ENCODE measurements around the gene KARS1. TPM values are rescaled to one million over a fixed set of nuclear protein-coding genes. Genes with fewer than 3 reads are reported as not detected.

The KARS1 gene
- polyA plus RNA-seq, 1 donor: 127 TPM

DNA sequence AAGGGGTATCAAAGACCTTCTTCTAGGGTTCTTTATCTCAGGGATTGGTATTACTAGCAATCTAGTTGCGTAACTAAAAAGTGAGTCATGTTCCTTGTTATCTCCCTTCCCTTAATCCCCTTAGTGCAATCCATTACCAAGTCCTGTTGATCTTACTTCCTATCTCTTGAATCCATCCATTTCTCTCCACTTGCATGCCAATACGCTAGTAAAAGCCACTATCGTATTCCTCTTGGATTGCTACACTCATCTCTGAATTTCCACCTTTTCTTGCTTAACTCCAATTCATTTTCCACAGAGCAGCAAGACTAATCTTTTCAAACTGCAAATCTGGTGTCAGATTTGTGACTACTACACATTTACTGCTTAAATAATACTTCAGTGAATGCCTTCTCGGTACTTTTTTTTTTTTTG lies 22.5 kb downstream of the KARS1 start:
- DNase-seq (ENCODE audit: low read depth): no peak

DNA sequence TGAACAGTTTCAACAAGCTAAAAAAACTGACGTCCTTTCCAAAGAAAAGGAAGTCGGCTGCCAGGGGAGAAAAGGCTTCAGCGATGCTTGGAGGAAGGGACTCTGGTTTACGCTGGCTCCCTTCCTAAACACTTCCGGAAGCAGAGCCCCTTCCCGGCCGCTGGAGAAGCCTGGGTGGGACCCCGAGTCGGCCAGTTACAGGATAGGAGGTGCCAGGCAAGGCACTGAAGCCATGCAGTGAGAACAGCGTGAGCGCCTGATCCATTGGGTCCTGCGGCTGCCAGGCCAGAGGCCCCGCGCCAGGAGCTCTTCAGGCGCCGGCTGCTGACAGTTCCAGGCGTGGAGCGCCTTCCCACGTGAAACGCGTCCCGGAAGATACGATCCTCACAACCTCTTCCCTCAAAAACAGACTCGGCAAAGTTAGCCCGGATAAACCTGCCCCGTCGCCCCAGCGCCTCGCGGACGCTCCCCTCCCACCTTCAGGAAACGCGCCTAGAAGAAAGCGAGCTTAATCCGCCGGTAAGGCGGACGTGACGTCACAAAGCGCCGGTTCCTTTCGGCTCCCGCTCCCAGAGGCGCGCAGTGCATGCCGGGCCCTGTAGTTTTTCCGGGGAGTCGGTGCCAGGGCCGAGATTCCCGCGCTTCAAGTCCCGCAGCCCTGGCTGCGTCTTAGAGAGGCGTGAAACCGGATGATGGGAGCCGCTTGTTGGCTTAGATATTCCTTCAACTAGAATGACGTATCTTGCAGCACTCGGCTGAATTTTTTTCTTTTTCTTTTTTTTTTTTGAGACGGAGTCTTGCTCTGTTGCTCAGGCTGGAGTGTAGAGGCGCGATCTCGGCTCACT lies 24.5 kb downstream of the KARS1 start, which contains the start of gene ADAT1:
Gene ADAT1 (minus strand): TSS at position 521 of the 845 bp plus-strand sequence. CDS start 2,482 bp downstream, outside the sequence.
- DNase-seq (ENCODE audit: low read depth): peak; percentile 97

DNA sequence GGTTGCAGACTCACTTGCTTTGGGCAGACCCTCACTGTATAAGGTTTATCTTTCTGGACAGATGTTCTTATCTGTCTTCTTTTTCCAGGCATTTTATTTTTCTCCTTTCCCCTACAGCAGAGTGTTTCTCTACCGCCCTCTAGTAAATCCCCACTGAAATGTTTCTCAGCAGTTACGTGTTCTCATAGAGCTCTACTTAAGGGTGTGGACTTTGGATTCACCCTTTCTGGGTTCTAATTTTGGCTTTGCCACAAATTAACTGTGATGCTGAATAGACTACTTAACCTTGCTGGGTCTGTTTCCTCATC lies 26.3 kb downstream of the KARS1 start:
- DNase-seq (ENCODE audit: low read depth): no peak

DNA sequence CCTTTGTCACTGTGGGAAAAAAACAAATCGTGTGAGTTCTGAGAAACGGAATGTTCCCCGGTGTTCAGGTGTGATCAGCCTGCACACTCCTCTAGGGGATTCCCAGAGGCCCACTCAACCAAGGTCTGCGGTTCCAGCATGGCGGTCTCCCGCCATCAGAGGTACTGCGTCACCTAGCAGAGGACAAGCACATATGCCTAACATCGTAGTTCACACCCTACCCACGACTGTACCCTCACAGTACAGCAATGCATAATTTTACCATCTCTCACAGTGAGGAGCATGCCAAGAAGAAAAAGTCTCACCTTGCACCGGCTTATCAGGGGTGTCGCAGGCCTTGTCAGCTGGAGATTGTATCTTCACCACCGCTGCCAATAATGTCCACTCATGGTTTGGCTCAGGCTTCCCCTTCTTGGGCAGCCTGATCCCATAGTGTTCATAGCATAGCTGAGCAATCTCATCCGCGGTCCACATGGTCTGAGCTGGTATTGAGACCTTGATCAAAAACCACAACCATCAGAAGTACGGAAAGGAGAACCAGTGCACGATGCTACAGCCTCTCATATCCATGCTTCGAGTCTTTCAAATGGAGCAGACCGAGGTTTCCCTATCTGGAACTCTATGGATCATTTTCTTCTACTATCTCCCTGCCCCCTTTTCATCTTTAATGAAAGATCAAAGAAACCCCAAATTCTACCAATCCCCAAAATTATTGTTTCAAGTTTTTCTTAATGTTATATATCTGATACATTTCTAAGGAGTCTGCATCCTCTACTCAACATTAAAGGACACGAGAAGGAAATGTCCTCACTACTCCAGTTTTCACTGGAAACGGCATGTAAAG lies 26.9 kb downstream of the KARS1 start:
- no peak for DNase-seq (ENCODE audit: low read depth)

DNA sequence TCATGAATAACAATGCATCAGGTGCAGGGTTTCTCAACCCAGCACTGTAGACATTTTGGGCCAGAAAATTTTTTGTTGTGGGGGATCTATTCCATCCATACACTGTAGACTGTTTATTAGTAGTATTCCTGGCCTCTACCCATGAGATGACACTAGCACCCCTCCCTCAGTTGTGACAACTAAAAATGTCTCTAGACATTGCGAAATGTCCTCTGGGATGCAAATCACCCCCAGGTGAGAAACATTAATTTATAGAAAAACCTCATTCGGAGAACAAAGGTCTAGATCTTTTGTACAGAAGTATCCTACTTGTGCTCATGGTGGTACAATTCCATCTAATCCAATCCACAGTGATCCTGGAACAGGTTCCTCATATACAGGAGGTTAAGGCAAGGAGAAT lies 28.7 kb downstream of the KARS1 start:
- DNase-seq (ENCODE audit: low read depth): no peak

DNA sequence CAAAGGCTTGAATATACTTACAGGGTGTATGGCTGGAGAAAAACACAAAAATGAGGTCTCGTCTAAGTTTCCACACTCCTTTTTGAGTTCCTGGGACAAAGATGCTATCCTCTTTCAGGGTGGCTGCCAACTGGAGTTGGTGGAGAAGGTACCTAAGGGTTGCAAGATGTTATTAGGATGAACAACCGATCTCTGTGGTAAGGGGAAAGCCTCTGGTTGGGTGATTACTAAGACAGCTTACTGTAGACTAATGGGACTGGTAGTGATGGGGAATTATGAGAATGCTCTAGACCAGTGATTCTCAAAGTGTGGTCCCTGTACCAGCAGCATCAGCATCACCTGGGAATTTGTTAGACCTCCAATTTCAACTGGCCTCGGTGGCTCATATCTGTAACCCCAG lies 30.3 kb downstream of the KARS1 start:
- no peak for DNase-seq (ENCODE audit: low read depth)

DNA sequence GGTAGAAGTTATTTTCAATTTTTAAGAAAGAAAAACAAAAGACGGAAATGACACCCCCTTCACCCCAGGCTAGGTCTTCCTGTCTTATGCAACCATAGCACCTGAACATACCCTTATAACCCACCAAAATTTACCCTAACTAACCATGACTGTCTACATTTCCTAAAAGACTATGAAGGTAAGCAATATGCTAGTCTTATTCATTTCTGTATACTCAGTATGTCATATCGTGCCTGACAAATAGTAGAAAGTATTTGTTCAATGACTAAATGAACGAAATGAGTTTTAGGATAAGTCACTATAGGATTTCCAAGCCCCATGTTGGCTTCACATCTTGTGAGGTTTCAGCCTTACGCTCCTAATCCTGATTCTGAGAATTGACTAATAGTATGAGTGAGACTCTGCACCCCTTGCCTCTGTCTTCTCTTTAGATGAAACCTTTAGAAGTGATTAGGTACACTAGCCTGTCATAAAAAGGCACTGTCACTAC lies 30.9 kb downstream of the KARS1 start:
- DNase-seq (ENCODE audit: low read depth): no peak

DNA sequence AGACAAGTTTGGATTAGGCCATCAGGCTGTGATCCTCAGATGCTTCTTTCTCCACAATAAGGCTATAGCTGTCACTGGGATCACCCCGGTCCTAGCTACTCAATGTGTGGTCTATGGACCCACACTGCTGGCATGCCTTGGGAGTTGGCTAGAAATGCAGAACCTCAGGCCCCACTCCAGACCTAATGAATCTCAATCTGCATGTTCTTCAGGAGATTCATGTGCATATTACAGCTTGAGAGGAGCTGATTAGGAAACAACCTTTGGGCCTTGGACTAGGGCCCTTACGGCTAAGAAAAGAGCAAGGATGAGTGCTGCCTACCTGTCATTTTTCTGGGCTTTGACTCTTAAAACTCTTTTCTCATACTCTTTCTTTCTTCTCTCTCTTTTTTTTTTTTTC lies 31.8 kb downstream of the KARS1 start:
- DNase-seq (ENCODE audit: low read depth): no peak

DNA sequence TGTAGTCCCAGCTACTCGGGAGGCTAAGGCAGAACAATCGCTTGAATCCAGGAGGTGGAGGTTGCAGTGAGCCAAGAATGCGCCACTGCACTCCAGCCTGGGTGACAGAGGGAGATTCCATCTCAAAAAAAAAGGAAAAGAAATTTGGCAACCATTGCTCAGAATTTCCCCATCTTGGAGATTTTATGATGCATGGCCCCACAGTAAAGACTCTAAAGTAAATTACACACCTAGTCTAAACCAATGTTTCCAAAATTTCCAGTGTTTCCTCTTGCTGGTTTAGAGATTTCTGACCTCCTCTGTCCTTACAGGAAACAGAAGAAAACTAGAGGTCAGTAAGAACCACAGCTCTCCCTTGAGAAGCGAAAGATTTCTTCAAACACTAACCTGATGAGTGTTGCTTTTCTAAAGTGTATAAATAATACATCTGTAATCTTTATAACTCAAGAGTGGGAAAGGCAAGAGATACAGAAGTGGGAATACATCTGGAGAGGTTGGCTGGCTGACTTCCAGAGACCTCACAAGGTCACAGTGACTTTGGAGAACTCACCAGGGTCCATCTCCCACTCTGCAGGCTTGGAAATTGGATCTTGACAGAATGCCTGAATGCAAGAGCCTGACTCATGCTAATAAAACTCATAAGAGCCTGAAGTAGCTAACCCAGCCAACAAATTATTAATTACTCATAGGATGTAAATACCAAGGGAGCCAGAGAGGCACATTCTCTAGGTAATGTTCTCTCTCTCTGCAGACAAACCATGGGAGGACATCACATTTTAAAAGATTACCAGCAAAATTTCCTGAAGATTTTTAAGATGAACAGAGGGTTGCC lies 33.2 kb downstream of the KARS1 start:
- DNase-seq (ENCODE audit: low read depth): no peak

DNA sequence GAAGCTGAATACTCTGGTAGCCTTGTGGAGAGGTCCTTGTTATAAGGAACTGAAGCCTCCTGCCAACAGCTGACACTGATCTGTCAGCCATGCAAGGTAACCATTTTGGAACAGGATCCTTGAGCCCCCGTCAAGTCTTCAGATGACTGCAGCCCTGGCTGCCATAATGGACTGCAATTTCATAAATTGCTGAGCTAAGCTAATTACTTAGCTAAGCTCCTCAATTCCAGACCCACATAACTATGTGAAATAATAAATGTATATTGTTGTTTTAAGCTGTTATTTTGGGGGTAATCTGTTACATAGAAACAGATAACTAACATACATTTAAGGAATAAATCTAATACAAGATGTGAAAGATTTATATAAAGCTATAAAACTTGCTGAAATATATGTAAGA lies 41.0 kb downstream of the KARS1 start:
- no peak for DNase-seq (ENCODE audit: low read depth)

DNA sequence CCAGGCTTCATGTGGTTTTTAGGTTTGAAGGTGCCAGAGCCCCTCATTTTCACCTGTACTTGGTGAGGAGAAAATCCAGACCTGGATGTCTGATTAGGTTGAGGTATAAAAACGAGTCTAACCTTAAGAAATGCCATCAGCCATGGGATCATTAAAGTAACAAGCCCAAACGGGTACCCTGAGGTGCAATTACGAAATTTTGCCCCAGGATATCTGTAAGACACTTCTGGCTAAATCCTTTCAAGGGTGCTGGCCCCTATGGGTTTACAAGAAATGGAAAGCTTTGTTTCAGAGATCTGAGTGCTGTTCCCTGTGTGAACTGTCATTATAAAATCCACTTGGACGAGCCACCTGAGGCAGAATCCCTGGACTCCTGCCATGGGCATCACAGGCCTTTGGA lies 44.2 kb downstream of the KARS1 start:
- DNase-seq (ENCODE audit: low read depth): no peak

DNA sequence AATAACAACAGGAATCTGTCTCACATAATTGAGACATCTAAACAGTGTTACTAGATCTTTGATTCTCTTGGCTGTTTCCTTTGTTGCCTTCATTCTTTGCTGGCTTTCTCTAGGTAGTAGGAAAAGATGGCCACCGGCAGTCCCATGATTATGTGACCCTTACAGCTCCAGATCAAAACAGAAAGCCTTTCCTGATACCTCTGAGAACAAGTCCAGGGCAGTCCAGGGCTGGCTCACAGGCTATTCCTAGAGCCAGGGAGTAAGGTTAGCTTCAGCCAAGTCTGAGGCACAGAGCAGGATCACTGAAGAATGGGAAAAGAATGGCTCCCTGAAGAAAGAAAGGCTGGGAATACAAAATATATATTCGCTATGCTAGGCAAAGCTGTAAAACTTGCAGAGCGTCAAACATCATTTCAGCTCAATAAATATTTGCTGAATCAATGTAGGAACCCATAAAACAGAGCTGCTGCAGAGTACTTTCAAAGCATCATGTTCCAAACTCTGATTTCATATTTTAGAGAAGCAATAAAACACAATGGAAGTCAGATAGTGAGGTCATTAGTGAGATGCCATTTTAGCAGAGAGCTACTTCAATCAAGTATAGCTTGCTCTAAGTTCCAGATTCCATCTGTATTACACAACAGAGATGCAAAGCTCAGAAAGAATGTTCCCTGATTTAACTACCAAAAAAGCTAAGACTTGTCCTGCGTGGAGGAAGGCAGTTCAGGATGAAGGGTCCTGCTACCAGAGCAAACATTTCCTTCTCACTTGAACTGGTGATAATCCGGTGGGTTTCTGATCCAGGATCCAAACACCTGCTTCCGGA lies 47.8 kb downstream of the KARS1 start:
- no peak for DNase-seq (ENCODE audit: low read depth)

DNA sequence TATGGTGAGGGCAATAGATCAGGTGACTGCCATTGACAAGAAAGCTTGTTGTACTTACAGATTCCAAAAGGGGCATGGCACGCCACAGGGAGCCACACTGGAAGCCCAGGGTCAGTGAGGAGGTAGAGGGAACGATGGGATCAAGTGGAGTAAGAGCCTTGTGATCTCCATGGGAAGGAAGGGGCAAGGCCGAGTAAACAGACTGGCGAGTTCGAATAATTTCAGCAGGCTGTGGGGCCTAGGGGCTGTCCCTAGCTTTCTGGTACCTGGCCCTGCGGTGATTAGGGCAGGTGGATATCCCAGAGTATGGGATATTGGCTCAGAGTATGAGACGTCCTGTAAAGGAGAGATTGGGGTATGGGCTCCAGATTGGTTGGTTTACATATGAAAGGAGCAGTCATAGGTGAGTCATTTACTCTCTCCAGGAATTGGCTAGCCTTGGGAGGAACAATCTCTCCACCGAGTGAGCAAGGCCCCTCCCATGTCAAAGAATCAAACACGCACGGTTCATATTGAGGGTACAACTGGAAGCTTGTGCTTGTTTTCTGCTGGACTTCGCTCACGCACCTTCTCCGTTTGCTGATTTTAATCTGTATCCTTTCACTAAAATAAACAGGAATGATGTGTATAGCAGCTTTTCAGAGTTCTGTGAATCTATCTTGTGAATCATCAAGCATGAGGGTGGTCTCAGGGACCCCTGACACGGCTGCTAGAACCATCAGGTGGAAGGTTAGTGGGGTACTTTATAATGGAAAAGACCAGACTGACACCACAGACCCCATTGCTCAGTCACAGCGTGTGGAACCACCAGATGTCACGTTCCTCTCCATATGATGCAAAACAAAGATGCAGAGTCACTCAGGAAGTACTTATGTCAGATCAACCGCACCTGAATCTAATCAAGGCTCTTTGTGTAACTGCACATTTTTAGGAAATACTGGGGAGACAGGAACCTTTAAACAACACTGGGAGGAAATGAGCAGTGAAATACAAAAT lies 53.3 kb downstream of the KARS1 start:
- DNase-seq (ENCODE audit: low read depth): no peak

DNA sequence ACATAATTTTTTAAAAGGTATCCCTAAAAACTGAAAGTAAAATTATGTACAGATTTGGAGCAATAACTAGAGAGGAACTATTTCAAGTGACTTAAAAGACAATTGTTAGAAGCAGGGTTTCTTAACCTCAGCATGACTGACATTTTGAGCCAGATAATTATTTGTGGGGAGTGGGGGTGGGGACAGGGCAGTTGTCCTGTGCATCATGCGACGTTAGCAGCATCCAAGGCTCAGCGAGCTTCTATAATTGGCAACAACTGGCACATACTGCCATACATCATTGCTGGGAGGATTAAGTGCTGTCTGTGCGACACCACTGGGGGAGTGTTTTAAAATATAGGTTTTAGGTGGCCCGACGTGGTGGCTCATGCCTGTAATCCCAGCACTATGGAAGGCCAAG lies 54.2 kb downstream of the KARS1 start:
- no peak for DNase-seq (ENCODE audit: low read depth)

DNA sequence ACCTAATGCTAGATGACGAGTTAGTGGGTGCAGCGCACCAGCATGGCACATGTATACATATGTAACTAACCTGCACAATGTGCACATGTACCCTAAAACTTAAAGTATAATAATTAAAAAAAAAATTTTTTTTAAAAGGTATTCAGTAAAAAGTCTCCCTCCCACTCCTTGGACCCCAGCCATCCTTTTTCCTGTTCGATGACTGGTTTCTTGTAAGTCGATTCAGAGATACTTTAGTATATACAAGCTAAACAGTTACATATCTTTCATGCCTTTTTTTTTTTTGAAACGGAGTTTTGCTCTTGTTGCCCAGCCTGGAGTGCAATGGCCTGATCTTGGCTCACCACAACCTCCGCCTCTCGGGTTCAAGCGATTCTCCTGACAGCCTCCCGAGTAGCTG lies 55.5 kb downstream of the KARS1 start:
- peak; percentile 26 for DNase-seq (ENCODE audit: low read depth)

DNA sequence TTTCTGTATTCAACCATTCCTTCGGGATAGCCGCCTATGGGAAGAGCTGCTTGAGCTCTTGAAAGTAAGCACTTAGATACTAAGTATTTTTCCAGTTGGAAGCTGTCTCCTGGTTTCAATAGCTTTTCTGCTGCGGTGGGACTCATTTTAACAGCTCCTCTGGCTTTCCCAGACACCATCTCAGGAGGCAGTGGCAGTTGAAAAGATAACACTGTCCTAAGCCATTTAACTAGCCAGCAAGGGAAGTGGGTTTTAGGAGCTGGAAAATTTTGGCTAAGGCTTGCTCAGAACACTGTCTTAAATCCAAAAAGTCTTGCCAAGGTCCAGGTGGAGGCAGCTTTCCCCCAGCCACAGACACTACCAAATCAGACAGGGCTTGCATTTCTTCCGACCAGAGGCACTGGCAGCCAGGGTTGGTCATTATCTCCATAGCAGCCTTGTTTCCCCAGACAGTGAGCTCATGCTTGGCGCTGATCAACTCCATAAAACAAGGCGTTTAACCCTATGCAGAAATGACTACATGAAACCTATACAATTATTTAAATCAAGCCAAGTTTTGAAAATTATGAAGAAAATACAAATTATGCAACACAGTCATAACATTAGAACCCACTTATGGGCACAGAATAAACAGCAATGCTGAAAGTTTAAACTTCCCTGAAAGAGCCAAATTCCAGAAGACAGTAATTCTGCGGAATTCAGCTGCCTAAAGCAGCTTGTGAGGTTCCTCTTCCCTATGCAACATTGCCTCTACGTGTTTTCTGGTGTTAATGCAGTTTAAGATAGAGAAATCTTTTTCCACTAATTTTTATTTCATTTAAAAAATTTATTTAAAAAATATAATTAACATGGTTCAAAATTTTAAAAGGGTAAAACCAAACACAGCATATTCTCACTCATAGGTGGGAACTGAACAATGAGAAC lies 56.3 kb downstream of the KARS1 start:
- DNase-seq (ENCODE audit: low read depth): peak; percentile 92

DNA sequence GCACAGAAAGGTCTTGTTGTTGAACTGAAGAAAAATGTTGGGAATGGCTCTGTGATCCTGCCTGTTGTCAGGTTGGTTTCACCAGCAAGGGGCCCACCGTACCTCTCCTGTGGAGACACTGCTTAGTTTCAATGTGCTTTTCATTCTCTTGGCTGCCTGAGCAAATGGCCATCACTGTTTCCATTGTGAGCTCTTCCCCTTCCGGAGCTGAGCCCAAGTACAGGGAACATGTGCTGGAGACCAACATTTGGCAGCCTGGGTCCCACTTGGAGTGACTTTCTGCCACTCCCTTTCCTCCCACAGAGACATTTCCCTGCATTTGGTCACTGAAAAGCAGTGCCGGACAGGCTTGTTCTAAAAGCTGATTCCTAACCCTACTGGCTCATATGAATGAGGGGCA lies 58.2 kb downstream of the KARS1 start:
- DNase-seq (ENCODE audit: low read depth): peak; percentile 43

DNA sequence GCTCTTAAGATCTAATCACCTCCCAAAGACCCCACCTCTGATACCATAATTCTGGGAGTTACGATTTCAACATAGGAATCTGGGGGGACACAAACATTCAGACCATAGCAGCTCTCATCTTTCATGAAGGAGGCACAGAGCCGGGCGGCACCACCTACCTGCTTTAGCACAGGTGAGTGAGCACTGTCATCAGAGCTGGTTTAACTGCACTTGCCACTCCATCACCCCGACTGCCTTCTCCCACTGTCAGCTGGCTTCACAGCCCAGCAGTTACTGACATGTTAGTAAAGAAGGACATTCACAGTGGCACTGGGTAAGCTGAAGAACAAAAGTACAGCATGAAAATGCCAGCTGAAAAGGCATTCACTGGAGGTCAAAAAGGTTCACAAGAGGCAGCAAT lies 58.7 kb downstream of the KARS1 start:
- no peak for DNase-seq (ENCODE audit: low read depth)

DNA sequence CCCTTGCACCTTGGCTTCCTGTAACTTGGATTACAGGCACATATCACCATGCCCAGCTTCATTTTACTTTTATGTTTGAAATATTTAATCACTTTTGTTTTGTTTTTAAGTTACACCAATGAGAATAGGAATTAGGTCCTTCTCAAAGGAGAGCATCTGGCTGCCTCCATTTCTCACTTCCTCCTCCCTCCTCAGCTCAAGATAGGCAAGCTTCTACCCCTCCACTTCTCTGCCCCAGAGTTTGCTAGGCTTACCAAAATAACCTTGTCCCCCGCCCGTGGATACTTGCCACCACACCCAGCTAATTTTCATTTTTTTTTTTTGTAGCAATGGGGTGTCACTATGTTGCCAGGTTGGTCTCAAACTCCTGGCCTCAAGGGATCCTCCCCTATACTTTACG lies 63.4 kb downstream of the KARS1 start:
- no peak for DNase-seq (ENCODE audit: low read depth)

Measured in forelimb muscle (tissue), 1 donor.